Measurements from ENCODE around the gene GCLM. TPM values are rescaled to one million over a fixed set of nuclear protein-coding genes. Genes with fewer than 3 reads are reported as not detected.
A peak's percentile ranks its signal among the peaks of the same experiment; 100 is the strongest.

The GCLM gene
- total RNA-seq, 1 donor, result 27.5 TPM

GRCh38 chr1:93907718-93908117 is 1.5 kb downstream of the GCLM start:
- peaks cover 26% of the 10 kb centered on the region for H4K20me1 ChIP-seq (ENCODE audit: insufficient read depth, low read length)
- H3K79me2 ChIP-seq (ENCODE audit: insufficient read depth, low read length), result peaks cover 53% of the 10 kb centered on the region
- H3K27ac ChIP-seq (ENCODE audit: low read depth, low read length), result peak overlapping the region; percentile 48

GRCh38 chr1:93906480-93906879 is 2.8 kb downstream of the GCLM start:
- Histone ChIP-seq H3K36me3 (ENCODE audit: insufficient read depth, low read length) (no peaks in the 10 kb centered on the region), H3K4me3 (ENCODE audit: insufficient read depth, low read length) (no peak overlapping the region), H2AFZ (ENCODE audit: low read length) (no peak overlapping the region), H3K79me2 (ENCODE audit: insufficient read depth, low read length) (peaks cover 57% of the 10 kb centered on the region), H3K27me3 (ENCODE audit: insufficient read depth, low read length) (no peaks in the 10 kb centered on the region), H4K20me1 (ENCODE audit: insufficient read depth, low read length) (peaks cover 26% of the 10 kb centered on the region), H3K4me2 (ENCODE audit: insufficient read depth, low read length) (peak overlapping the region; percentile 84), H3K27ac (ENCODE audit: low read depth, low read length) (no peak overlapping the region), H3K9me3 (ENCODE audit: low read depth, low read length) (no peaks in the 10 kb centered on the region), H3K4me1 (ENCODE audit: insufficient read depth, low read length) (peaks cover 24% of the 10 kb centered on the region)
- no peak for TF ChIP-seq CTCF (IDR thresholded peaks at IDR 0.05; ENCODE audit: extremely low read depth, low read depth, low read length)
- DNase-seq (ENCODE audit: insufficient read length, low spot score, missing footprints), result no peak

More at GRCh38 chr1:93907718-93908117, 1.5 kb downstream of the GCLM start:
- peak overlapping the region; percentile 77 for H3K4me3 ChIP-seq (ENCODE audit: insufficient read depth, low read length)
- H2AFZ ChIP-seq (ENCODE audit: low read length), result no peak overlapping the region
- H3K9me3 ChIP-seq (ENCODE audit: low read depth, low read length), result no peaks in the 10 kb centered on the region
- peak; percentile 90 for DNase-seq (ENCODE audit: insufficient read length, low spot score, missing footprints)
- TF ChIP-seq CTCF (IDR thresholded peaks at IDR 0.05; ENCODE audit: extremely low read depth, low read depth, low read length), result no peak
- no peaks in the 10 kb centered on the region for H3K36me3 ChIP-seq (ENCODE audit: insufficient read depth, low read length)
- H3K4me2 ChIP-seq (ENCODE audit: insufficient read depth, low read length), result peak overlapping the region; percentile 84
- H3K4me1 ChIP-seq (ENCODE audit: insufficient read depth, low read length), result peaks cover 24% of the 10 kb centered on the region
- no peaks in the 10 kb centered on the region for H3K27me3 ChIP-seq (ENCODE audit: insufficient read depth, low read length)

GRCh38 chr1:93905734-93906133 is 3.5 kb downstream of the GCLM start:
- no peak overlapping the region for H3K4me2 ChIP-seq (ENCODE audit: insufficient read depth, low read length)
- peaks cover 7% of the 10 kb centered on the region for H3K36me3 ChIP-seq (ENCODE audit: insufficient read depth, low read length)
- no peak overlapping the region for H3K4me3 ChIP-seq (ENCODE audit: insufficient read depth, low read length)
- peak overlapping the region; percentile 3 for H3K27ac ChIP-seq (ENCODE audit: low read depth, low read length)
- peaks cover 26% of the 10 kb centered on the region for H4K20me1 ChIP-seq (ENCODE audit: insufficient read depth, low read length)
- TF ChIP-seq CTCF (IDR thresholded peaks at IDR 0.05; ENCODE audit: extremely low read depth, low read depth, low read length), result no peak
- H3K4me1 ChIP-seq (ENCODE audit: insufficient read depth, low read length), result peaks cover 24% of the 10 kb centered on the region
- H3K9me3 ChIP-seq (ENCODE audit: low read depth, low read length), result no peaks in the 10 kb centered on the region
- DNase-seq (ENCODE audit: insufficient read length, low spot score, missing footprints), result peak; percentile 37
- peaks cover 57% of the 10 kb centered on the region for H3K79me2 ChIP-seq (ENCODE audit: insufficient read depth, low read length)
- no peak overlapping the region for H2AFZ ChIP-seq (ENCODE audit: low read length)
- H3K27me3 ChIP-seq (ENCODE audit: insufficient read depth, low read length), result no peaks in the 10 kb centered on the region

- Histone ChIP-seq H3K27me3 (ENCODE audit: insufficient read depth, low read length) (no peaks in the 10 kb centered on the region), H2AFZ (ENCODE audit: low read length) (no peak overlapping the region), H3K79me2 (ENCODE audit: insufficient read depth, low read length) (peaks cover 60% of the 10 kb centered on the region), H3K4me2 (ENCODE audit: insufficient read depth, low read length) (peak overlapping the region; percentile 37), H3K36me3 (ENCODE audit: insufficient read depth, low read length) (peaks cover 14% of the 10 kb centered on the region), H3K4me3 (ENCODE audit: insufficient read depth, low read length) (no peak overlapping the region), H3K27ac (ENCODE audit: low read depth, low read length) (peak overlapping the region; percentile 3), H3K9me3 (ENCODE audit: low read depth, low read length) (no peaks in the 10 kb centered on the region), H3K4me1 (ENCODE audit: insufficient read depth, low read length) (peaks cover 24% of the 10 kb centered on the region), H4K20me1 (ENCODE audit: insufficient read depth, low read length) (peaks cover 26% of the 10 kb centered on the region)
- TF ChIP-seq CTCF (IDR thresholded peaks at IDR 0.05; ENCODE audit: extremely low read depth, low read depth, low read length), result no peak
- DNase-seq (ENCODE audit: insufficient read length, low spot score, missing footprints), result no peak
Observed at GRCh38 chr1:93905051-93905450, 4.2 kb downstream of the GCLM start.
